AG04449 (cell line): ENCODE data around the gene FKBP6.
"Not testable (repeated sequence)": the region's sequence is repeated elsewhere in the genome, so short reads cannot be mapped to it uniquely, and the experiment has no call there.

ENCODE experiments used
- CTCF ChIA-PET: fragments of 350-600 bp; formaldehyde crosslinking; extraction: SDS; loops from one replicate; lab custom pipeline; 2021; ENCODE audit warnings: antibody characterized with exemption; lab: Yijun Ruan, JAX
- POLR2A ChIA-PET: fragments of 400-600, 350-600 bp; formaldehyde crosslinking; extraction: SDS; loops from one replicate; lab custom pipeline; 2020; ENCODE audit warnings: antibody characterized with exemption, inconsistent platforms; lab: Yijun Ruan, JAX
- DNase-seq: peaks from one replicate; pipeline ENCODE4 v3.0.0-alpha.2; 2010; ENCODE audit warnings: low read depth, low spot score
- H3K4me3 ChIP-seq: 2 replicates; pipeline ENCODE4 v1.5.1; 2011; ENCODE audit warnings: low read depth, mild to moderate bottlenecking, control low read depth, low read length
- TF ChIP-seq, protein P1 (sequence below): IDR thresholded peaks from one replicate; pipeline ENCODE4 v1.5.1; 2011; ENCODE audit warnings: mild to moderate bottlenecking, moderate library complexity, low read length, control low read depth, inconsistent platforms; ENCODE audit not compliant: insufficient read depth; ENCODE audit errors: missing control alignments

FKBP6 gene

DNA sequence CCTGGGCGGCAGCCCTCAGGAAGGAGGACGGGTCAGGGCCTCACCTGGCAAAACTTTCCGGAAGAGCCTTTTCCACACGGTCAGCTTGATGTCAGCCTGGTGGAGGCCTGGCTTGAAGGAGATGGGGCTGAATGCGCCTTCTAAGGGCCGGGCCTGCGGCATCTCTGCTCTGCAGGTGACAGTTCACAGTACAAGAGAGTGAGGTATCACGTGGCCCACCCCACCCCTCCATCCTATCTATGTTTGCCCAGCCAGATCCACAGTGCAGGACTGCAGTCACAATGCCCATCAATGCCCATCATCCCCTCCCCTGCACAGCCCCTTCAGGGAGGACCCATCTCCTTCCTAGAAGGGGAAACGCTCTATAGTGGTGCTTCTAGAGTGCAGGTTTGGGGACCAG, 11.4 kb upstream of the FKBP6 start:
- TF ChIP-seq, protein P1, sequence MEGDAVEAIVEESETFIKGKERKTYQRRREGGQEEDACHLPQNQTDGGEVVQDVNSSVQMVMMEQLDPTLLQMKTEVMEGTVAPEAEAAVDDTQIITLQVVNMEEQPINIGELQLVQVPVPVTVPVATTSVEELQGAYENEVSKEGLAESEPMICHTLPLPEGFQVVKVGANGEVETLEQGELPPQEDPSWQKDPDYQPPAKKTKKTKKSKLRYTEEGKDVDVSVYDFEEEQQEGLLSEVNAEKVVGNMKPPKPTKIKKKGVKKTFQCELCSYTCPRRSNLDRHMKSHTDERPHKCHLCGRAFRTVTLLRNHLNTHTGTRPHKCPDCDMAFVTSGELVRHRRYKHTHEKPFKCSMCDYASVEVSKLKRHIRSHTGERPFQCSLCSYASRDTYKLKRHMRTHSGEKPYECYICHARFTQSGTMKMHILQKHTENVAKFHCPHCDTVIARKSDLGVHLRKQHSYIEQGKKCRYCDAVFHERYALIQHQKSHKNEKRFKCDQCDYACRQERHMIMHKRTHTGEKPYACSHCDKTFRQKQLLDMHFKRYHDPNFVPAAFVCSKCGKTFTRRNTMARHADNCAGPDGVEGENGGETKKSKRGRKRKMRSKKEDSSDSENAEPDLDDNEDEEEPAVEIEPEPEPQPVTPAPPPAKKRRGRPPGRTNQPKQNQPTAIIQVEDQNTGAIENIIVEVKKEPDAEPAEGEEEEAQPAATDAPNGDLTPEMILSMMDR = no peak
- no peak for DNase-seq
- ChIA-PET CTCF (interaction anchor here (1.2 kb wide), 1 partner anchor 15 kb away, joined by 3 read pairs; no protein-coding TSS in a partner anchor), POLR2A (no interaction called here)
- no peak overlapping the region for H3K4me3 ChIP-seq

DNA sequence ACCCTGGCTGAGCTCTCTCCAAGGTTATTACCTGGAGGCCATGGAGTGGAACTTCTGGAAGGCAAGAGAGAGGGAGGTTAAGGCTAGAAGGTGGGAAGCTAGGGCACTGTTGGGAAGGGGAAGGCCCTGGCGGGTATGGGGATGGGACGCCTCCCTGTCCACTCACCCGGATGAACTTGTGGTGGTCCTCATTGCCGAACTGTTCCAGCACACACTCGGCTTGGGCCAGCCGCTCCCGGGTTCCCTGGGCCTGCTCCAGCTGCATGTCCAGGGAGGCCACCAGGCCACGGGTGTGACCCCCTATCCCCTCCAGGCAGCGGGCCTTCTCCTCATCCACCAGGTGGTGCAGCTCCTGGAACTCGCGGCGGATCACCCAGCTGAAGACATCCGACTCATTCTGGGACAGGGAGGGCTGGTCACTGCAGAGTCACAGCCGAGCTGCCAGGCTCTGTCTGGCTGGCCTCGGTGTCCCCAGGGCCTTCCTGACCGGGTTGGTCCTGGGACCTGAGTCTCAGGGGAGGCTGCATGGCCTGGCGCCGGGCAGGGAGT, 9.2 kb upstream of the FKBP6 start:
- CTCF ChIA-PET, POLR2A ChIA-PET, DNase-seq: not testable (repeated sequence)

DNA sequence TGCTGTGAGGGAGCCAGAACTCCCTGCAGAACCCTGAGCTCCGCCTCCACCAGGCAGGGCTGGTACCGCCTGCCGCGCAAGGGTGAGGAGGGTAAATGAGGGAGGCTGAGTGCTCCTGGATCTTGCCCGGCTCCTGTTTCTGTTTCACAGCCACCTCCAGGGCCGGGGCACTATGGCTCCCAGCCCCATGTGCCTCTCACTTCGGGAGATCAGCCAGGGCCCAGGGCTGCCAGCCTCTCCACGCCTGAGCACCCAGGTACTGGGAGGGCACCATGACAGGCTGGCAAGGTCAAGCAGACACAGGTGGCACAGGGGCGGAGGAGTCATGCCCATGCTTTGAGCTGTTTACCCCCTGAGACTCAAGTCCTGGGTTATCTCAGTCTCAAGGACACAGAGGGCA, 8.4 kb upstream of the FKBP6 start:
- DNase-seq, POLR2A ChIA-PET, H3K4me3 ChIP-seq: not testable (repeated sequence)
- CTCF ChIA-PET = interaction anchor here (0.6 kb wide), 1 partner anchor 131 kb away, joined by 3 read pairs; no protein-coding TSS in a partner anchor

More for the DNA sequence above, 9.2 kb upstream of the FKBP6 start:
- not testable (repeated sequence) for H3K4me3 ChIP-seq

DNA sequence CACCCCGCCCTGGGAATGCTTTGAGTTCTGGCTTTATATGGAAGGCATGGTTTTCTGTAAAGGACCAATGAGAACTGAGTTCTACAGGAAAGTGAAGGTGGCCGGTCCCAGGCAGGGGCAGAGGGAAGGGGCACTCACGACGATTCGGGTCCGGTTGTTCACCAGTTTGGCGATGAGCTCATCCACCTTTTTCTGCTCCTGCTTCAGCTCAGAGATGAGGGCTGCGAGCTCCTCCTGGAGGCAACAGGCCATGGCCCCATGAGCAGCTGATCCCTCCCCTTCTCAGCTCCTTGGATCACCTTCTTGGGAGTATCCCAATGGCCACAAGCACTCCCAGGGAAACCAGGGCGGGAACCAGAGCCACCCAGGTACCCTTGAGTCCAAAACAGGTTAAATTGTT, 8.0 kb upstream of the FKBP6 start:
- H3K4me3 ChIP-seq, POLR2A ChIA-PET, DNase-seq: not testable (repeated sequence)
- CTCF ChIA-PET = interaction anchor here (0.6 kb wide), 1 partner anchor 131 kb away, joined by 3 read pairs; no protein-coding TSS in a partner anchor

DNA sequence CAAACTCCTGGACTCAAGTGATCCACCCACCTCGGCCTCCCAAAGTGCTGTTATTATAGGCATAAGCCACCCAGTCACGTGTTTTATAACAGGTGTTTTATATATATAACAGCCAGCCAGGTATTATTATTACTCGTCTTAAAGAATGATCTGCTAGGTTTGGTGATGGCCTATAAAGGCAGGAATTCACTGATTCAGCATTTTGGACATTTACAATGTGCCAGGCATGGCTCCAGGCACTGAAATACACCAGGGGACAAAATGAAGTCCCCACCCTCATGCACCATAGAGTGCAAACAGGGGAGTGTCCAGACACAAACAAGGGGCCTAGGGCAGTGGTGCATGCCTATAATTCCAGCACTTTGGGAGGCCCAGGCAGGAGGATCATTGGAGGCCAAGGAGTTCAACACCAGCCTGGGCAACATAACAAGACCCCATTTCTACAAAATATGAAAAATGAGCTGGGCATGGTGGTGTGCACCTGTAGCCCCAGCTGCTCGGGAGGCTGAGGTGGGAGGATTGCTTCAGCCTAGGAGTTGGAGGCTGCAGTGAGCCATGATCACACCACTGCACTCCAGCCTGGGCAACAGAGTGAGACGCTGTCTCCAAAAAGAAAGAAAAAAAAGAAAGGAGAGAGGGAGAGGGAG, 4.4 kb upstream of the FKBP6 start:
- POLR2A ChIA-PET, DNase-seq, H3K4me3 ChIP-seq: not testable (repeated sequence)
- CTCF ChIA-PET = interaction anchor here (0.6 to 7.0 kb wide), 17 partner anchors 10 to 137 kb away, joined by 3 to 64 read pairs (median 4); no protein-coding TSS in a partner anchor

DNA sequence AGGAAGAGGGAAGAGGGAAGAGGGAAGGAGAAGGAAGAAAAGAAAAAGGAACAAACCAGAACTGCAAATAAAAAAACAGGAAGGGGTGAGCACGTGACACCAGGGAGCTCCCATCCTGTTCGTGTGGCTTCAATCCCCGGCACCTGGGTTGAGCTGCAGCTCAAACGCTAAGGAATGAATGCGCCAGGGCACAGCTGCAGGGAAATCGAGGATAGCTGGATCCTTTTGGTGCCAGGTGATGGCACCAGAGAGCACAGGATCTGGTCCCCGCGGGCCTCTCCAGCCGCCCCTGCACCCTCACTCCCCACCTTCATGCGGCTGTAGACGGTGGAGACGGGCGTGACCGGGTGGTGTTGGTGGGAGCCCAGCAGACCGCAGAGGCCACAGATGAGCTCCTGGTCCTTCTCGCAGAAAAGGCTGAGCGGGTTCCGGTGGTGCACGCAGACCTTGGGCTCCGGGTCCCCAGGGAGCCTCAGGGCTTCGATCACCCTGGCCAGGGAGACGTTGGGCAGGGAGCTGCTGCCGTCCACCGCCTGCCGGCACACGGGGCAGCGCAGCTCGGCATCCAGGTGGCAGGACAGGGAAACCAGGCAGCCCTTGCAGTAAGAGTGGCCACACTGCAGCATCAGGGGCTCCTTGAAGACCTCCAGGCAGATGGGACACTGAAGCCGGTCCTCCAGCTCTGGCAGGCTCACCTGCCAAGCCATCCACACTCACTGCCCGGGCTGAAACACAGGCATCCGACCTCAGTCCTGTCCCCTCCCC, 3.7 kb upstream of the FKBP6 start:
- TF ChIP-seq, protein P1 = peak; percentile 78
- DNase-seq, POLR2A ChIA-PET, H3K4me3 ChIP-seq: not testable (repeated sequence)
- CTCF ChIA-PET = interaction anchor here (0.6 to 7.0 kb wide), 18 partner anchors 9 to 136 kb away, joined by 3 to 64 read pairs (median 4); no protein-coding TSS in a partner anchor

DNA sequence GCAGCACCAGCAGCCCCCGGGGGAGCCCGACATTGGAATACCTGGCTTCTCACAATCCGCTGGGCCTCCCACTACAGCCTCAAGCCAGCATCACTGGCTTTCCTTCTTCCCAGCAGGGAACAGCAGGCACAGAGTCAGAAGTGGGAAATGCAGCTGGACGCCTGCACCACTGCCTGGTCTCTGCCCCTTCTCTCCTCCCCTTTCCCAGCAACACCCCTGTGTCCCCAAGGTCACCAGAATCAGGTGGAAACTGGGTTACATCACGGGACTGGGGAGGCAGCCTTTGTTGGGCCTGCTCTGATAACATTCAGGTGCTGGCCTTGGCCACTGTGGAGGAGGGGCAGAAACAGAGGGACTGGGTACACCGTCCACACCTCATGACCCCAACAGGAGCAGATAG, 2.5 kb upstream of the FKBP6 start:
- DNase-seq, H3K4me3 ChIP-seq, POLR2A ChIA-PET: not testable (repeated sequence)
- CTCF ChIA-PET = interaction anchor here (1.3 to 7.0 kb wide), 4 partner anchors 11 to 127 kb away, joined by 4 to 64 read pairs (median 9); no protein-coding TSS in a partner anchor

DNA sequence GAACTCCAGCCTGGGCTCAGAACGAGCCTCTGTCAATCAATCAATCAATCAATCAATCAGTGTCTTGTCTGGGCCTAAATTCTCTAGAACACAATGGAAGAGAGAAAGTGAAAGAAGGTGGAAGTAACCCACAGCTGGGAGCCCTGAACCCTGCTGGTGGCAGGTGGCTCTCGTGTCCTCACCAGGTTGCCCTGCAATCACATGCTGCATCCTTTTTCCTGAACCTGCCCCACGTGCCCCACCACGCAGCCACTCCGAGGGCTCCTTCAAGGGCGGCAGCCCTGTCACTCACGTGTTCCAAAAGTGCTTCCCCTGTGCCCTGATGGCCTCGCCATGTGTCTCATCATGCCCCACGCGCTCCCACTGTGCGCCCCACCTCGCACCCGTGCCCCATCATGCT, 512 bp upstream of the FKBP6 start:
- POLR2A ChIA-PET, DNase-seq: not testable (repeated sequence)

DNA sequence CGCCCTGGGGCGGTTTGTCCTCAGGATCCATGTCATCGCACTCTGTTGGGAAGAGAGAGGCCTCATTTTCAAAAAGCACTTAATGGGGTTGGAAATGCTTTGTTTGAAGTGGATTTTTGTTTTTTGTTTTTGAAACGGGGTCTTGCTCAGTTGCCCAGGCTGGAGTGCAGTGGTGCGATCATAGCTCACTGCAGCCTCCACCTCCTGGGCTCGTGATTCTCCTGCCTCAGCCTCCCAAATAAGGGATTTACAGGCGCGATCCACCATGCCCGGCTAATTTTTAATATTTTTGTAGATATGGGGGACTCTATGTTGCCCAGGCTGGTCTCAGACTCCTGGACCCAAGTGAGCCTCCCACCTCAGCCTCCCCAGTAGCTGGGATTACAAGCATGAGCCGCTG, 735 bp downstream of the FKBP6 start:
- H3K4me3 ChIP-seq = no peak overlapping the region
- TF ChIP-seq, protein P1 = no peak
- POLR2A ChIA-PET = no interaction called here
- DNase-seq = no peak
- CTCF ChIA-PET = interaction anchor here (1.0 to 2.8 kb wide), 3 partner anchors 14 to 194 kb away, joined by 3 to 15 read pairs (median 11); partner anchors contain the start of gene BAZ1B

More for the DNA sequence above, 512 bp upstream of the FKBP6 start:
- CTCF ChIA-PET = interaction anchor here (2.5 to 7.0 kb wide), 2 partner anchors 15 to 125 kb away, joined by 12 to 64 read pairs; no protein-coding TSS in a partner anchor
- H3K4me3 ChIP-seq = not testable (repeated sequence)
